ENCODE results near the gene KITLG. TPM values are rescaled to one million over a fixed set of nuclear protein-coding genes. Genes with fewer than 3 reads are reported as not detected.

Gene KITLG
- total RNA-seq, 1 experiment from 2014 or later, result 570 TPM

- Histone ChIP-seq H2AFZ (ENCODE audit: low read depth, low read length, poor library complexity, severe bottlenecking) (no peak overlapping the region), H3K9me3 (ENCODE audit: control insufficient read depth in 1 of 2, insufficient read depth in 1 of 2, low read depth in 1 of 2, low read length in 2 of 2) (no peaks in the 10 kb centered on the region), H3K9ac (ENCODE audit: low read length) (no peak overlapping the region), H3K36me3 (ENCODE audit: control insufficient read depth in 1 of 2, insufficient read depth in 2 of 2, low read length in 2 of 2) (peaks cover 3 to 55% of the 10 kb centered on the region in 2 experiments), H3K79me2 (ENCODE audit: insufficient read depth, low read length) (peaks cover 100% of the 10 kb centered on the region), H3K9me2 (ENCODE audit: insufficient read depth) (no peaks in the 10 kb centered on the region), H3K4me3 (replicated peaks in 1 of 2; ENCODE audit: low read depth in 1 of 2, low read length in 2 of 2) (no peak overlapping the region), H3K27me3 (ENCODE audit: insufficient read depth, low read length) (no peaks in the 10 kb centered on the region), H4K20me1 (ENCODE audit: insufficient read depth) (peaks cover 91% of the 10 kb centered on the region), H3K4me2 (ENCODE audit: low read length) (peak overlapping the region; percentile 23; the same call in 1 of the 2 replicates), H3K4me1 (ENCODE audit: control insufficient read depth in 1 of 2, insufficient read depth in 2 of 2, low read length in 2 of 2) (peaks cover 93 to 98% of the 10 kb centered on the region in 2 experiments), H3K27ac (ENCODE audit: low read depth, low read length) (peak overlapping the region; percentile 52)
- ChIA-PET RAD21 (ENCODE audit: low non-redundant PET in 1 of 2, low total read pairs in 2 of 2, uncharacterized antibody in 2 of 2, unreplicated experiment in 2 of 2) (no interaction called here), POLR2A (no interaction called here), CTCF (no interaction called here)
- intact Hi-C loops (cut with micrococcal nuclease), result no loop called here
- no TSS peak for BruUV-seq (replicated peaks)
- no peak for ATAC-seq
- DNase-seq (ENCODE audit: low read depth, low spot score), result no peak
- no peak for TF ChIP-seq ZBTB33 (IDR thresholded peaks at IDR 0.05; ENCODE audit: extremely low read depth, insufficient replicate concordance, low read length)
- no peak for TF ChIP-seq ATF3 (IDR thresholded peaks at IDR 0.05)
- TF ChIP-seq SIN3A (IDR thresholded peaks at IDR 0.05; ENCODE audit: low read depth), result no peak
- TF ChIP-seq, protein P1, sequence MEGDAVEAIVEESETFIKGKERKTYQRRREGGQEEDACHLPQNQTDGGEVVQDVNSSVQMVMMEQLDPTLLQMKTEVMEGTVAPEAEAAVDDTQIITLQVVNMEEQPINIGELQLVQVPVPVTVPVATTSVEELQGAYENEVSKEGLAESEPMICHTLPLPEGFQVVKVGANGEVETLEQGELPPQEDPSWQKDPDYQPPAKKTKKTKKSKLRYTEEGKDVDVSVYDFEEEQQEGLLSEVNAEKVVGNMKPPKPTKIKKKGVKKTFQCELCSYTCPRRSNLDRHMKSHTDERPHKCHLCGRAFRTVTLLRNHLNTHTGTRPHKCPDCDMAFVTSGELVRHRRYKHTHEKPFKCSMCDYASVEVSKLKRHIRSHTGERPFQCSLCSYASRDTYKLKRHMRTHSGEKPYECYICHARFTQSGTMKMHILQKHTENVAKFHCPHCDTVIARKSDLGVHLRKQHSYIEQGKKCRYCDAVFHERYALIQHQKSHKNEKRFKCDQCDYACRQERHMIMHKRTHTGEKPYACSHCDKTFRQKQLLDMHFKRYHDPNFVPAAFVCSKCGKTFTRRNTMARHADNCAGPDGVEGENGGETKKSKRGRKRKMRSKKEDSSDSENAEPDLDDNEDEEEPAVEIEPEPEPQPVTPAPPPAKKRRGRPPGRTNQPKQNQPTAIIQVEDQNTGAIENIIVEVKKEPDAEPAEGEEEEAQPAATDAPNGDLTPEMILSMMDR (IDR thresholded peaks at IDR 0.05 in 2 of 3, conservative IDR thresholded peaks at IDR 0.05 in 1 of 3; ENCODE audit: borderline replicate concordance in 1 of 3, insufficient read depth in 1 of 3, low read depth in 2 of 3, low read length in 2 of 3), result no peak
- no peak for TF ChIP-seq FOSL1 (IDR thresholded peaks at IDR 0.05; ENCODE audit: low read depth)
- TF ChIP-seq POLR2AphosphoS5 (IDR thresholded peaks at IDR 0.05; ENCODE audit: low read depth, low read length), result no peak; the same call in 1 of the 2 replicates
- no peak for TF ChIP-seq EZH2phosphoT487 (IDR thresholded peaks at IDR 0.05; ENCODE audit: borderline replicate concordance)
- no peak for TF ChIP-seq SRF (IDR thresholded peaks at IDR 0.05; ENCODE audit: low read depth)
- TF ChIP-seq POLR2A (IDR thresholded peaks at IDR 0.05; ENCODE audit: borderline replicate concordance, extremely low read depth, insufficient read depth, insufficient read length), result no peak
- no peak for TF ChIP-seq EGR1 (IDR thresholded peaks at IDR 0.05; ENCODE audit: low read depth)
- no peak for TF ChIP-seq JUND (IDR thresholded peaks at IDR 0.05)
- no peak for TF ChIP-seq EZH2 (IDR thresholded peaks at IDR 0.05)
- no peak for TF ChIP-seq CBX3 (IDR thresholded peaks at IDR 0.05; ENCODE audit: low read depth)
- TF ChIP-seq CEBPB (IDR thresholded peaks at IDR 0.05; ENCODE audit: low read depth), result no peak
- TF ChIP-seq, protein P2, sequence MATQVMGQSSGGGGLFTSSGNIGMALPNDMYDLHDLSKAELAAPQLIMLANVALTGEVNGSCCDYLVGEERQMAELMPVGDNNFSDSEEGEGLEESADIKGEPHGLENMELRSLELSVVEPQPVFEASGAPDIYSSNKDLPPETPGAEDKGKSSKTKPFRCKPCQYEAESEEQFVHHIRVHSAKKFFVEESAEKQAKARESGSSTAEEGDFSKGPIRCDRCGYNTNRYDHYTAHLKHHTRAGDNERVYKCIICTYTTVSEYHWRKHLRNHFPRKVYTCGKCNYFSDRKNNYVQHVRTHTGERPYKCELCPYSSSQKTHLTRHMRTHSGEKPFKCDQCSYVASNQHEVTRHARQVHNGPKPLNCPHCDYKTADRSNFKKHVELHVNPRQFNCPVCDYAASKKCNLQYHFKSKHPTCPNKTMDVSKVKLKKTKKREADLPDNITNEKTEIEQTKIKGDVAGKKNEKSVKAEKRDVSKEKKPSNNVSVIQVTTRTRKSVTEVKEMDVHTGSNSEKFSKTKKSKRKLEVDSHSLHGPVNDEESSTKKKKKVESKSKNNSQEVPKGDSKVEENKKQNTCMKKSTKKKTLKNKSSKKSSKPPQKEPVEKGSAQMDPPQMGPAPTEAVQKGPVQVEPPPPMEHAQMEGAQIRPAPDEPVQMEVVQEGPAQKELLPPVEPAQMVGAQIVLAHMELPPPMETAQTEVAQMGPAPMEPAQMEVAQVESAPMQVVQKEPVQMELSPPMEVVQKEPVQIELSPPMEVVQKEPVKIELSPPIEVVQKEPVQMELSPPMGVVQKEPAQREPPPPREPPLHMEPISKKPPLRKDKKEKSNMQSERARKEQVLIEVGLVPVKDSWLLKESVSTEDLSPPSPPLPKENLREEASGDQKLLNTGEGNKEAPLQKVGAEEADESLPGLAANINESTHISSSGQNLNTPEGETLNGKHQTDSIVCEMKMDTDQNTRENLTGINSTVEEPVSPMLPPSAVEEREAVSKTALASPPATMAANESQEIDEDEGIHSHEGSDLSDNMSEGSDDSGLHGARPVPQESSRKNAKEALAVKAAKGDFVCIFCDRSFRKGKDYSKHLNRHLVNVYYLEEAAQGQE (IDR thresholded peaks at IDR 0.05; ENCODE audit: low read depth), result no peak
- no peak for TF ChIP-seq TCF7L2 (IDR thresholded peaks at IDR 0.05; ENCODE audit: borderline replicate concordance, extremely low read depth, insufficient read depth, insufficient read length)
- TF ChIP-seq, protein P3, sequence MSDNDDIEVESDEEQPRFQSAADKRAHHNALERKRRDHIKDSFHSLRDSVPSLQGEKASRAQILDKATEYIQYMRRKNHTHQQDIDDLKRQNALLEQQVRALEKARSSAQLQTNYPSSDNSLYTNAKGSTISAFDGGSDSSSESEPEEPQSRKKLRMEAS (IDR thresholded peaks at IDR 0.05), result no peak
- no peak for TF ChIP-seq SP1 (IDR thresholded peaks at IDR 0.05; ENCODE audit: low read depth)
- TF ChIP-seq RAD21 (IDR thresholded peaks at IDR 0.05; ENCODE audit: low read depth), result no peak
Measured at GRCh38 chr12:88559199-88559598, 21.1 kb downstream of the KITLG start.

All from HCT116 (cell line).